PC-3 (cell line): ENCODE measurements around the gene ACER3.

Experiments
- CTCF ChIP-seq: fragments of 300-600 bp; sonication (generic); conservative IDR thresholded peaks from 2 replicates; pipeline ENCODE4 v1.5.1; 2017; ENCODE audit warnings: antibody characterized with exemption, low read depth, mild to moderate bottlenecking, low read length
- EZH2 ChIP-seq: fragments of 300-600 bp; sonication (generic); IDR thresholded peaks from one replicate; pipeline ENCODE4 v1.6.1; 2017; ENCODE audit warnings: antibody characterized with exemption, mild to moderate bottlenecking, low read length; ENCODE audit not compliant: unreplicated experiment
- EZH2phosphoT487 ChIP-seq: fragments of 300-600 bp; sonication (generic); IDR thresholded peaks from 2 replicates; pipeline ENCODE4 v1.6.1; 2018; ENCODE audit warnings: mild to moderate bottlenecking, antibody characterized with exemption, low read length, borderline replicate concordance

- TF ChIP-seq EZH2phosphoT487 (no peak), EZH2 (no peak), CTCF (no peak)
Observed at GRCh38 chr11:77019976-77020595, 159.4 kb downstream of the ACER3 start.
